H9 (cell line): ENCODE data around the gene PLA1A. TPM values are rescaled to one million over a fixed set of nuclear protein-coding genes. Genes with fewer than 3 reads are reported as not detected.

ENCODE experiments used
- DNase-seq: peaks from one replicate; pipeline ENCODE4 v3.0.0-alpha.2; 2017
- H2AFZ ChIP-seq: one replicate; pipeline ENCODE4 v1.6.1; 2013; ENCODE audit warnings: mild to moderate bottlenecking, low read length, control low read depth, moderate library complexity
- H2AK5ac ChIP-seq: 2 replicates; pipeline ENCODE4 v1.6.1; 2013; ENCODE audit warnings: low read length, control low read depth, mixed read lengths; ENCODE audit not compliant: insufficient read length
- H2BK120ac ChIP-seq: one replicate; pipeline ENCODE4 v1.6.1; 2013; ENCODE audit warnings: low read depth, mild to moderate bottlenecking, low read length, control low read depth, inconsistent platforms; ENCODE audit not compliant: poor library complexity, severe bottlenecking
- H2BK12ac ChIP-seq: 2 replicates; pipeline ENCODE4 v1.6.1; 2013; ENCODE audit warnings: low read length, control low read depth, mixed read lengths, low read depth; ENCODE audit not compliant: insufficient read length
- H2BK15ac ChIP-seq: 2 replicates; pipeline ENCODE4 v1.6.1; 2013; ENCODE audit warnings: low read depth, low read length, control low read depth
- H2BK20ac ChIP-seq: one replicate; pipeline ENCODE4 v1.6.1; 2013; ENCODE audit warnings: low read depth, mild to moderate bottlenecking, low read length, control low read depth, inconsistent platforms; ENCODE audit not compliant: poor library complexity, severe bottlenecking
- H2BK5ac ChIP-seq: 2 replicates; pipeline ENCODE4 v1.6.1; 2013; ENCODE audit warnings: low read length, control low read depth, mixed read lengths; ENCODE audit not compliant: insufficient read length
- H3K14ac ChIP-seq: 2 replicates; pipeline ENCODE4 v1.6.1; 2013; ENCODE audit warnings: low read length, control low read depth; ENCODE audit not compliant: insufficient read depth
- H3K18ac ChIP-seq: 2 replicates; pipeline ENCODE4 v1.6.1; 2013; ENCODE audit warnings: low read depth, mild to moderate bottlenecking, mixed read lengths, low read length, control low read depth; ENCODE audit not compliant: insufficient read length
- H3K23ac ChIP-seq: 2 replicates; pipeline ENCODE4 v1.6.1; 2013; ENCODE audit warnings: low read length, control low read depth, mixed read lengths, low read depth; ENCODE audit not compliant: insufficient read length
- H3K23me2 ChIP-seq: 2 replicates; pipeline ENCODE4 v1.6.1; 2013; ENCODE audit warnings: low read depth, mild to moderate bottlenecking, mixed read lengths, low read length, control low read depth; ENCODE audit not compliant: insufficient read length, poor library complexity, severe bottlenecking
- H3K27ac ChIP-seq: 2 replicates; pipeline ENCODE4 v1.5.1; 2013; ENCODE audit warnings: low read length, control low read depth, mixed read lengths, low read depth; ENCODE audit not compliant: insufficient read length
- H3K27me3 ChIP-seq: 2 replicates; pipeline ENCODE4 v1.6.1; 2013; ENCODE audit warnings: low read length, control low read depth, inconsistent platforms; ENCODE audit not compliant: insufficient read depth
- H3K4ac ChIP-seq: 2 replicates; pipeline ENCODE4 v1.6.1; 2013; ENCODE audit warnings: low read depth, mild to moderate bottlenecking, control low read depth, inconsistent platforms, low read length, moderate library complexity
- H3K4me1 ChIP-seq: 2 replicates; pipeline ENCODE4 v1.6.1; 2013; ENCODE audit warnings: low read length, control low read depth, inconsistent platforms; ENCODE audit not compliant: insufficient read depth
- H3K4me2 ChIP-seq: 2 replicates; pipeline ENCODE4 v1.6.1; 2013; ENCODE audit warnings: low read length, control low read depth, mixed read lengths; ENCODE audit not compliant: insufficient read length, insufficient read depth
- H3K56ac ChIP-seq: 2 replicates; pipeline ENCODE4 v1.6.1; 2013; ENCODE audit warnings: low read depth, mild to moderate bottlenecking, mixed read lengths, low read length, control low read depth; ENCODE audit not compliant: insufficient read length
- H3K79me1 ChIP-seq: 2 replicates; pipeline ENCODE4 v1.6.1; 2013; ENCODE audit warnings: low read depth, mild to moderate bottlenecking, moderate library complexity, low read length, control low read depth, inconsistent platforms; ENCODE audit not compliant: insufficient read depth, poor library complexity, severe bottlenecking
- H3K79me2 ChIP-seq: 2 replicates; pipeline ENCODE4 v1.6.1; 2013; ENCODE audit warnings: low read length, control low read depth, inconsistent platforms; ENCODE audit not compliant: insufficient read depth
- H3K9ac ChIP-seq: 2 replicates; pipeline ENCODE4 v1.6.1; 2013; ENCODE audit warnings: low read length, control low read depth, mixed read lengths; ENCODE audit not compliant: insufficient read length; ENCODE audit errors: extremely low read depth
- H3K9me3 ChIP-seq: one replicate; pipeline ENCODE4 v1.6.1; 2013; ENCODE audit warnings: low read depth, low read length, inconsistent platforms; ENCODE audit not compliant: control insufficient read depth
- H3T11ph ChIP-seq: one replicate; pipeline ENCODE4 v1.6.1; 2013; ENCODE audit warnings: mild to moderate bottlenecking, low read length, control low read depth, inconsistent platforms
- H4K20me1 ChIP-seq: one replicate; pipeline ENCODE4 v1.6.1; 2013; ENCODE audit not compliant: control insufficient read depth, insufficient read length, insufficient read depth
- H4K5ac ChIP-seq: 2 replicates; pipeline ENCODE4 v1.6.1; 2013; ENCODE audit warnings: low read depth, mild to moderate bottlenecking, mixed read lengths, low read length, control low read depth; ENCODE audit not compliant: insufficient read length
- H4K8ac ChIP-seq: replicated peaks from 2 replicates; pipeline ENCODE4 v1.6.1; 2013; ENCODE audit warnings: low read length, control low read depth, mixed read lengths, low read depth; ENCODE audit not compliant: insufficient read length
- H4K91ac ChIP-seq: 2 replicates; pipeline ENCODE4 v1.6.1; 2013; ENCODE audit warnings: low read depth, mild to moderate bottlenecking, moderate library complexity, mixed read lengths, low read length, control low read depth; ENCODE audit not compliant: insufficient read length
- H3K27ac Mint-ChIP-seq, 3 experiments: 2 replicates in 2 of 3; 3 replicates in 1 of 3; pipeline ENCODE4 v1.8.0; 2020 to 2021; ENCODE audit warnings: mixed read lengths in 3 of 3, mild to moderate bottlenecking in 1 of 3, moderate library complexity in 1 of 3
- H3K27me3 Mint-ChIP-seq: 2 replicates; pipeline ENCODE4 v1.8.0; 2021; ENCODE audit warnings: low read depth, mild to moderate bottlenecking, moderate library complexity, mixed read lengths
- H3K36me3 Mint-ChIP-seq, 3 experiments: 2 replicates in 2 of 3; 3 replicates in 1 of 3; pipeline ENCODE4 v1.8.0; 2020 to 2021; ENCODE audit warnings: low read depth in 3 of 3, mixed read lengths in 3 of 3; ENCODE audit not compliant: insufficient read depth in 1 of 3
- H3K4me1 Mint-ChIP-seq, 2 experiments: 2 replicates each; pipeline ENCODE4 v1.8.0; 2020; ENCODE audit warnings: mixed read lengths in 2 of 2
- H3K4me3 Mint-ChIP-seq, 2 experiments: 2 replicates in 1 of 2; 3 replicates in 1 of 2; pipeline ENCODE4 v1.8.0; 2020 to 2021; ENCODE audit warnings: mild to moderate bottlenecking in 2 of 2, mixed read lengths in 2 of 2, moderate library complexity in 1 of 2
- H3K9me3 Mint-ChIP-seq, 2 experiments: 2 replicates in 1 of 2; 3 replicates in 1 of 2; pipeline ENCODE4 v1.8.0; 2020; ENCODE audit warnings: mild to moderate bottlenecking in 2 of 2, mixed read lengths in 2 of 2, moderate library complexity in 1 of 2
- CTCF ChIP-seq: fragments of 200-600 bp; sonication (generic); conservative IDR thresholded peaks from 3 replicates; pipeline ENCODE4 v1.8.0; 2021; ENCODE audit warnings: antibody characterized with exemption, mild to moderate bottlenecking
- WGBS: extraction: QIAGEN DNeasy Blood & Tissue Kit; methylation state at CpG from one replicate; pipeline ENCODE4 v1.1.7; 2013; ENCODE audit warnings: missing lambda C conversion rate, low lambda C conversion rate, mixed read lengths; ENCODE audit not compliant: insufficient read length; ENCODE audit errors: extremely low coverage; 5-methylcytosine and 5-hydroxymethylcytosine counted together
- total RNA-seq: library from RNA; stranded (reverse); gene quantifications from 2 replicates; pipeline ENCODE4 v1.2.1, GENCODE V29; 2021

PLA1A gene
- total RNA-seq, 1 experiment from 2014 or later: not detected

- no peak overlapping the region for H2BK120ac ChIP-seq
- peaks cover 5% of the 10 kb centered on the region; the same call in 1 of the 2 replicates for H3K79me2 ChIP-seq
- no peaks in the 10 kb centered on the region for H3K9me3 Mint-ChIP-seq
- no peak for DNase-seq
- no peak overlapping the region for H3T11ph ChIP-seq
- H3K27ac ChIP-seq: no peak overlapping the region
- H2AK5ac ChIP-seq: no peak overlapping the region
- no peak overlapping the region for H3K23ac ChIP-seq
- H3K18ac ChIP-seq: no peak overlapping the region
- no peaks in the 10 kb centered on the region for H3K4me1 ChIP-seq
- no peak overlapping the region for H3K9ac ChIP-seq
- H3K4me2 ChIP-seq: no peak overlapping the region
- no peak overlapping the region for H4K5ac ChIP-seq
- H3K36me3 Mint-ChIP-seq: peaks cover 11 to 56% (median 51%) of the 10 kb centered on the region in 3 experiments
- no peak overlapping the region for H4K8ac ChIP-seq
- H3K14ac ChIP-seq: no peak overlapping the region
- no peak overlapping the region for H3K27ac Mint-ChIP-seq
- H2AFZ ChIP-seq: no peak overlapping the region
- H4K20me1 ChIP-seq: no peaks in the 10 kb centered on the region
- no peaks in the 10 kb centered on the region for H3K23me2 ChIP-seq
- H3K27me3 ChIP-seq: no peaks in the 10 kb centered on the region
- H2BK5ac ChIP-seq: no peak overlapping the region
- H3K79me1 ChIP-seq: no peaks in the 10 kb centered on the region
- TF ChIP-seq CTCF: no peak
- H3K4ac ChIP-seq: no peak overlapping the region
- no peaks in the 10 kb centered on the region for H3K9me3 ChIP-seq
- H3K4me3 Mint-ChIP-seq: no peak overlapping the region
- H3K27me3 Mint-ChIP-seq: no peaks in the 10 kb centered on the region
- H2BK20ac ChIP-seq: no peak overlapping the region
- H2BK12ac ChIP-seq: no peak overlapping the region
- peaks cover 19 to 25% of the 10 kb centered on the region in 2 experiments for H3K4me1 Mint-ChIP-seq
- no peak overlapping the region for H4K91ac ChIP-seq
- H2BK15ac ChIP-seq: no peak overlapping the region
- WGBS: no CpG with 5 or more reads among the region's 2 CpGs
- H3K56ac ChIP-seq: no peak overlapping the region
Observed at GRCh38 chr3:119672776-119673175, 75.1 kb downstream of the PLA1A start.
